Non-pigmented ciliary epithelial cell (primary cell): Measurements from ENCODE around the gene AGBL5.

Source experiments
- DNase-seq: peaks from one replicate; pipeline ENCODE4 v3.0.0-alpha.2; 2010; ENCODE audit warnings: low read depth

AGBL5 gene

DNA sequence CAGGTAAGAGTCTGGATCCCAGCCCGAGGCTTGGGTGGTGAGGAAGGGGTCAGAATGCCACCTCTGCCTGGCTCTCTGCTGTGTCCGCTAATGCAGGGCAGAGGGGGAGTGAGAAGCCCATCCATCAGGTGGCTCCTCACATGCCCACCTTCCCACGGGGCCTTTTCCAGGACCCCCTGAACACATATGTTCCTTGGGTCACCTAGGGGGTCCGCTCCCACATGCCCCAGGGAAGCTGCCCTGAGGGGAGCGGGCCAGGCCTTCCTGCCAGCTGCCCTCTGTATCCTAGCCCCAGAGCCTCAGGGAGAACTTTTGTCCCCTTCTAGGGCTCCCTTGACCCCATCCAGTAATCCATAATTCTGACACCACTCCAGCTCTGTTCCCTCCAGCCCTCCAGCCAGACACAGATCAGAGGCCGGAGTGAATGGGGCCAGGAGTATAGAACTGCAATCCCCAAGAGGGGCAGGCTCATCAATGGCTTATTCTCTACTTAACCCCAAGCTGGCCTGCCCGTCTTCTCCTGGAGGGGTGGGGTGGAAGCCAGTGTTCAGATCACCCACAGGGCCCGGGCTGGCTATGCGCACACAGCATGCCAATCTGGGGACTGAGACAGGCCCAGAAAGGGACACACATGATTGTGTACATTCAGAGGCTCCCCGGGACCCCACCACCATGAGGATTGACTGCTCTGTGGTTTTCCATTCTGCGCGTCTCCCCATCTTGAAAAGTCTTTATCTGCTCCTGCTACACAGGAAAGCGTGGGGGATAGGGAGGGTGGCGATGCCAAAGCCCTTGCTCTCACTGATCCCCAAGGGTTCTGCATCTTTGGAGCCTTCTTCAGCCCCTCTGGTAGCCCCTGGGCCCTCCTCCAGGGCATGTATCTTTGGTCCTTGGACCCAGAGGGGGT, 28.0 kb downstream of the AGBL5 start:
- DNase-seq = no peak

DNA sequence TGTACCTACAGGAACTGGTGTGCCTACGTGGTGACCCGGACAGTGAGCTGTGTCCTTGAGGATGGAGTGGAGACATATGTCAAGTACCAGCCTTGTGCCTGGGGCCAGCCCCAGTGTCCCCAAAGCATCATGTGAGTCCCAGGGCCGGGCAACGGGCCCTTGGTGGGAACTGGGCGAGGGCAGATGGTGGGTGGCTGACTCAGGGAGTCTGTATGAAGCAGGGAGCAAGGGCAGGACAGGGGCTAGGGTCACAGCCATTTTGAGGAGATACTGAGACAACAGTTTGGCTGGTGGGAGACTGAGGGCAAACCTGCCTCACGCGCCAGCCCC, 28.6 kb downstream of the AGBL5 start:
- no peak for DNase-seq

DNA sequence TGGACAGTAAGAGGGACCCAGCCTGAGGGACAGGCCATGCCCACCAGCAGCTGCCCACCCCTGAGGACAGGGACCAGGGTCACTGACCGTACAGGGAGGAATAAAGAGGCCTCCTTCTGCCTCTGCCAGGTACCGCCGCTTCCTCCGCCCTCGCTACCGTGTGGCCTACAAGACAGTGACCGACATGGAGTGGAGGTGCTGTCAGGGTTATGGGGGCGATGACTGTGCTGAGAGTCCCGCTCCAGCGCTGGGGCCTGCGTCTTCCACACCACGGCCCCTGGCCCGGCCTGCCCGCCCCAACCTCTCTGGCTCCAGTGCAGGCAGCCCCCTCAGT, 29.1 kb downstream of the AGBL5 start:
- no peak for DNase-seq

DNA sequence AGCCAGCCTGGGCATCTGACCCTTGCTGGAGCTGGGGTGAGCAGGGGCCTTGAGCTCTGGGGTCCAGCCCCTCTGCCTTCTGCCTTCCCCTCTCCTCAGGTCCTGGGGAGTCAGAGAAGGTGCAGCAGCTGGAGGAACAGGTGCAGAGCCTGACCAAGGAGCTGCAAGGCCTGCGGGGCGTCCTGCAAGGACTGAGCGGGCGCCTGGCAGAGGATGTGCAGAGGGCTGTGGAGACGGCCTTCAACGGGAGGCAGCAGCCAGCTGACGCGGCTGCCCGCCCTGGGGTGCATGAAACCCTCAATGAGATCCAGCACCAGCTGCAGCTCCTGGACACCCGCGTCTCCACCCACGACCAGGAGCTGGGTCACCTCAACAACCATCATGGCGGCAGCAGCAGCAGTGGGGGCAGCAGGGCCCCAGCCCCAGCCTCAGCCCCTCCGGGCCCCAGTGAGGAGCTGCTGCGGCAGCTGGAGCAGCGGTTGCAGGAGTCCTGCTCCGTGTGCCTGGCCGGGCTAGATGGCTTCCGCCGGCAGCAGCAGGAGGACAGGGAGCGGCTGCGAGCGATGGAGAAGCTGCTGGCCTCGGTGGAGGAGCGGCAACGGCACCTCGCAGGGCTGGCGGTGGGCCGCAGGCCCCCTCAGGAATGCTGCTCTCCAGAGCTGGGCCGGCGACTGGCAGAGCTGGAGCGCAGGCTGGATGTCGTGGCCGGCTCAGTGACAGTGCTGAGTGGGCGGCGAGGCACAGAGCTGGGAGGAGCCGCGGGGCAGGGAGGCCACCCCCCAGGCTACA, 30.7 kb downstream of the AGBL5 start:
- no peak for DNase-seq

DNA sequence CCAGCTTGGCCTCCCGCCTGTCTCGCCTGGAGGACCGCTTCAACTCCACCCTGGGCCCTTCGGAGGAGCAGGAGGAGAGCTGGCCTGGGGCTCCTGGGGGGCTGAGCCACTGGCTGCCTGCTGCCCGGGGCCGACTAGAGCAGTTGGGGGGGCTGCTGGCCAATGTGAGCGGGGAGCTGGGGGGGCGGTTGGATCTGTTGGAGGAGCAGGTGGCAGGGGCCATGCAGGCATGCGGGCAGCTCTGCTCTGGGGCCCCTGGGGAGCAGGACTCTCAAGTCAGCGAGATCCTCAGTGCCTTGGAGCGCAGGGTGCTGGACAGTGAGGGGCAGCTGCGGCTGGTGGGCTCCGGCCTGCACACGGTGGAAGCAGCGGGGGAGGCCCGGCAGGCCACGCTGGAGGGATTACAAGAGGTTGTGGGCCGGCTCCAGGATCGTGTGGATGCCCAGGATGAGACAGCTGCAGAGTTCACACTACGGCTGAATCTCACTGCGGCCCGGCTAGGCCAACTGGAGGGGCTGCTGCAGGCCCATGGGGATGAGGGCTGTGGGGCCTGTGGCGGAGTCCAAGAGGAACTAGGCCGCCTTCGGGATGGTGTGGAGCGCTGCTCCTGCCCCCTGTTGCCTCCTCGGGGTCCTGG, 31.4 kb downstream of the AGBL5 start:
- DNase-seq = no peak

DNA sequence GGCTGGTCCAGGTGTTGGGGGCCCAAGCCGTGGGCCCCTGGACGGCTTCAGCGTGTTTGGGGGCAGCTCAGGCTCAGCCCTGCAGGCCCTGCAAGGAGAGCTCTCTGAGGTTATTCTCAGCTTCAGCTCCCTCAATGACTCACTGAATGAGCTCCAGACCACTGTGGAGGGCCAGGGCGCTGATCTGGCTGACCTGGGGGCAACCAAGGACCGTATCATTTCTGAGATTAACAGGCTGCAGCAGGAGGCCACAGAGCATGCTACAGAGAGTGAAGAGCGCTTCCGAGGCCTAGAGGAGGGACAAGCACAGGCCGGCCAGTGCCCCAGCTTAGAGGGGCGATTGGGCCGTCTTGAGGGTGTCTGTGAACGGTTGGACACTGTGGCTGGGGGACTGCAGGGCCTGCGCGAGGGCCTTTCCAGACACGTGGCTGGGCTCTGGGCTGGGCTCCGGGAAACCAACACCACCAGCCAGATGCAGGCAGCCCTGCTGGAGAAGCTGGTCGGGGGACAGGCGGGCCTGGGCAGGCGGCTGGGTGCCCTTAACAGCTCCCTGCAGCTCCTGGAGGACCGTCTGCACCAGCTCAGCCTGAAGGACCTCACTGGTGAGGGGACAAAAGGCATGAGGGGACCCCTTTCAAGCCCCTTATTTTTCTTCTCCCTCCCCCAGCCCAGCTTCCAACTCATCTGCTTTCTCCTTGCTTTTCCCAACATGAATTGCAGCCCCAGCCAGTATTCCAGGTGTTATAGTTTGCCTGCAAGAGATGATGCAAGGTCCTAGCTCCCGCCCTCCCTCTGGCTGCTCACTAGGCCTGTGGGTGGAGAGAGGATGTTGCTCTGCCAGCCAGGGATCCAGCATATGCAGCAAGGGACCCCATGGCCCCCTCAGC, 32.2 kb downstream of the AGBL5 start:
- DNase-seq = no peak

DNA sequence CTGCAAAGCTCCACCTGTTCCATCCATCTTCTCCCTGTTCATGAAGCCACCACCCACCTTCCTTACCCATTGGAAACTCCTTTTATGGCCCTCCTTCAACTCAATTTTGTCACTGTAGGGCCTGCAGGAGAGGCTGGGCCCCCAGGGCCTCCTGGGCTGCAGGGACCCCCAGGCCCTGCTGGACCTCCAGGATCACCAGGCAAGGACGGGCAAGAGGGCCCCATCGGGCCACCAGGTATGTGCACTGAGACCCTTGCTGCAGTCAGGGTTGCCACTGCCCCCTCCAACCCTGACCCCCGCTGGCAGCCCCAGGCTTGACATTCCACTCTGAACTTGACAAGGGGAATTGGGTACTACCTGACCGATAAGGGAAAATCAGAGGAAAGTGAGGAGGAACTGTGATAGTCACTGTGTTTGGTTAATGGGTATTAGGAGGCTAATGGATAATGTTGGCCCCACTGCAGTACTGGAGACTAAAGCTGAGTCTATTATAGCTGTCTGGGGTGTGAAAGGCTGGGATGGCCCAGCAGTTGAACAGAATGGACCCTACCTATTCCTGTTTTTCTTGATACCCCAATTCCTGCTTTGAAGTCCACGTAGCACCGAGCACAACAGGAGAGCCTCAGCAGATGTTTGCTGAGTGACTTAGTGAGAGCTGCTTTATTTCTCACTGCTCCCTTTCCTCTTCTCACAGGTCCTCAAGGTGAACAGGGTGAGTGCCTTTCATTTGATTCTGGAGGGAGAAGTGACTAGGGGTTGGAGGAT, 33.0 kb downstream of the AGBL5 start:
- no peak for DNase-seq

DNA sequence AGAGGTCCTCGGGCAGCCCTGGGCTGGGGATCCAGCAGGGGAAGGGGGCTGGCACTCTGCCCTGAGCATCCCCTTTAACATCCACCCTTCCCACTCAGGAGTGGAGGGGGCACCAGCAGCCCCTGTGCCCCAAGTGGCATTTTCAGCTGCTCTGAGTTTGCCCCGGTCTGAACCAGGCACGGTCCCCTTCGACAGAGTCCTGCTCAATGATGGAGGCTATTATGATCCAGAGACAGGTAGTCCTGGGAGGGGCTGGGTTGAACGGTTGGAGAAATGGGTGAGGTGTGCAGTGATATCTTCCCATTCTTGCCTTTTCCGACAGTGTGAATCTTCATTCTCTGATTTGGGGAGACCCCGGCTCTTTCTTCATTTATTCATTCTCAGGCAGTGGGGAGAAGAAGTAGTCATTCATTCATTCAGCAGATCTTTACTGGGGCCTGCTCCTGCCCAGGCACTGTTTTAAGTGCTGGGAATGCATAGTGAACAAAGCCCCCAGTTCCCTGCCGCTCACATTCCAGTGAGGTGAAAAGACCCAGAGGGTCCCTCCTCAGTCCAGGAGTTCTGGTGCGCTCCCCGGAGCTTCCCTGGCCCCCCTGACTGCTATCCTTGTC, 33.7 kb downstream of the AGBL5 start:
- no peak for DNase-seq

DNA sequence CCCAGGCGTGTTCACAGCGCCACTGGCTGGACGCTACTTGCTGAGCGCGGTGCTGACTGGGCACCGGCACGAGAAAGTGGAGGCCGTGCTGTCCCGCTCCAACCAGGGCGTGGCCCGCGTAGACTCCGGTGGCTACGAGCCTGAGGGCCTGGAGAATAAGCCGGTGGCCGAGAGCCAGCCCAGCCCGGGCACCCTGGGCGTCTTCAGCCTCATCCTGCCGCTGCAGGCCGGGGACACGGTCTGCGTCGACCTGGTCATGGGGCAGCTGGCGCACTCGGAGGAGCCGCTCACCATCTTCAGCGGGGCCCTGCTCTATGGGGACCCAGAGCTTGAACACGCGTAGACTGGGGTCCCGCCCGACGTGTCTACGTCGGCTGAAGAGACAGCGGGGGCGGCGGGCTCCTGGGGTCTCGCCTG, 34.2 kb downstream of the AGBL5 start:
- no peak for DNase-seq

DNA sequence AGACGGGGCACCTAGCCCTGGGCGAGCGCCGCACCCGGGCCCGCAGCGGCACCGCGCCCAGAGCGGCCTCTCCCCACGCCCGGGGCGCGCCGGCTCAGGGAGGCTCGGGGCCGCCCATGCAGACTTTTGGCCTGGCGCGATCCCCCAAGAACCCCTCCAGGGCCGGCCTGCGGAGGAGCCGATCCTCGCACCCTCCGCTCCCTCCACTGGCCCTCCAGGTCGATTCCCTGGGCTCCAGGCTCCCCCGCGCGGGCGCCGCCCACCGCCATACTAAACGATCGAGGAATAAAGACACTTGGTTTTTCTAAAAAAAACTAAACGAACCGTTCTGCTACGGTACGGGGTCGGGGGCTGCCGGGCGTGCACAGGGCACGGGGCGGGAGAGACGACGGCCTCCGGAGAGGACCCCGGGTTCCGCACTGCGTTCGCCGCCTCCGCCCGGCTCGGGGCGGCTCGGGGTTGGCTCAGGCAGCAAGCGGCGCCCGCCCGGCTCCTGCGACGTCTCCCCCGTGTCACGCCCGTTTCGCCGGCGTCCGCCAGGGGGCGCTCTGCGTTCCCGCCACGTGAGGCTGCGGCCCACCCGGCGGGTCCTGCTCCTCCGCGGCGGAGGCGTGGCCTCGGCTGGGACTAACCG, 34.7 kb downstream of the AGBL5 start:
- no peak for DNase-seq

DNA sequence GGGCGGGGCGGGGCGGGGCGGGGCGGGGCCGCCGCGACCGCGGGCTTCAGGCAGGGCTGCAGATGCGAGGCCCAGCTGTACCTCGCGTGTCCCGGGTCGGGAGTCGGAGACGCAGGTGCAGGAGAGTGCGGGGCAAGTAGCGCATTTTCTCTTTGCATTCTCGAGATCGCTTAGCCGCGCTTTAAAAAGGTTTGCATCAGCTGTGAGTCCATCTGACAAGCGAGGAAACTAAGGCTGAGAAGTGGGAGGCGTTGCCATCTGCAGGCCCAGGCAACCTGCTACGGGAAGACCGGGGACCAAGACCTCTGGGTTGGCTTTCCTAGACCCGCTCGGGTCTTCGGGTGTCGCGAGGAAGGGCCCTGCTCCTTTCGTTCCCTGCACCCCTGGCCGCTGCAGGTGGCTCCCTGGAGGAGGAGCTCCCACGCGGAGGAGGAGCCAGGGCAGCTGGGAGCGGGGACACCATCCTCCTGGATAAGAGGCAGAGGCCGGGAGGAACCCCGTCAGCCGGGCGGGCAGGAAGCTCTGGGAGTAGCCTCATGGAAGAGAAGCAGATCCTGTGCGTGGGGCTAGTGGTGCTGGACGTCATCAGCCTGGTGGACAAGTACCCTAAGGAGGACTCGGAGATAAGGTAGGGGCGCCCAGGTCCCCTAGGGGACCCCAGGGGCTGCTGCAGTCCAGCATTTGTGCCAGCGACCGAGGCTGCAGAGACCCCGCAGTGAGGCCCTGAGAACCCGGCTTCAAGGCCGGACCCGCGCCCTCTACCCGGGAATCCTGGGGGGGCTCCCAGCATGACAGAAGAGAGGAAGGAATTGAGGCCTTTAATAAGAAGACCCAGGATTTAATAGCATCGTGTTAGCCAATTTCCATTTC, 35.5 kb downstream of the AGBL5 start, which contains the start of gene KHK:
Gene KHK, plus strand, starts transcription at position 49 of the 870 bp plus-strand sequence. Its CDS starts 488 bp downstream, at position 537.
- no peak for DNase-seq

DNA sequence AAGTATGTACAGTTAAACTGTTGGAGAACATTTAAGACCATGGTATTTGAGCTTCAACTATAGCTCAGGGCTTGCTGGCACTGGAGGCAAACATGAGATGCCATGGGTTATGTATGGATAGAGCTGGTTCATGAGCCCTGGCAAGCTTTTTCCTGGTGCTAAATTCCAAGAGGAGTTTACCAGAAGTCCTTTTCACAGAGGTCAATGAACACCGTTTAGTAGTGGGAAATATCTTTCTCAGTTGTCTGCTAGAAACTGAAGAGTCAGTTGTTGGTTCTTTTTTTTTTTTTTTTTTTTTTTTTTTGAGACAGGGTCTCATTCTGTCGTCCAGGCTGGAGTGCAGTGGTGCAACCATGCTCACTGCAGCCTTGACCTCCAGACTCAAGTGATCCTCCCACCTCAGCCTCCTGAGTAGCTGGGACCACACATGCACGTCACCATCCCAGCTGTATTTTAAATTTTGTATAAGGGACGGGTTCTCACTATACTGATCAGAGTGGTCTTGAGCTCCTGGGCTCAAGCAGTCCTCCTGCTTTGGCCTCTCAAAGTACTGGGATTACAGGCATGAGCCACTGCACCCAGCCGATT, 36.4 kb downstream of the AGBL5 start:
- no peak for DNase-seq

DNA sequence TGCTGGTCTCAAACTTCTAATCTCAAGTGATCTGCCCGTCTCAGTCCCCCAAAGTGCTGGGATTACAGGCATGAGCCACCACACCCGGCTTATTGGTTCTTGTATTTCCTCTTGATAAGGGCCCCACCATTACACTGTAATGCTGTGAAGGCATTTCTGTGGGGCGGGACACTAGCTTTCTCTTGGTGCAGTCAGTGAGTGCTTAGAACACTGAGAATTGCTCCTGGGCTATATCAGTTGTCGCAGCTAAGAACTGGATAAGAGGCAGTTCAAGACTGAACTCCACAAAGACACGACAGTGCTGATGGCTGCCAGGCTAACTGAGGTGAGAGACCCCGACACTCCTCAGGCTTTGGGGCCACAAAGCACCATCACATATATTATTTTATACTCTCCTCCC, 37.2 kb downstream of the AGBL5 start:
- no peak for DNase-seq

DNA sequence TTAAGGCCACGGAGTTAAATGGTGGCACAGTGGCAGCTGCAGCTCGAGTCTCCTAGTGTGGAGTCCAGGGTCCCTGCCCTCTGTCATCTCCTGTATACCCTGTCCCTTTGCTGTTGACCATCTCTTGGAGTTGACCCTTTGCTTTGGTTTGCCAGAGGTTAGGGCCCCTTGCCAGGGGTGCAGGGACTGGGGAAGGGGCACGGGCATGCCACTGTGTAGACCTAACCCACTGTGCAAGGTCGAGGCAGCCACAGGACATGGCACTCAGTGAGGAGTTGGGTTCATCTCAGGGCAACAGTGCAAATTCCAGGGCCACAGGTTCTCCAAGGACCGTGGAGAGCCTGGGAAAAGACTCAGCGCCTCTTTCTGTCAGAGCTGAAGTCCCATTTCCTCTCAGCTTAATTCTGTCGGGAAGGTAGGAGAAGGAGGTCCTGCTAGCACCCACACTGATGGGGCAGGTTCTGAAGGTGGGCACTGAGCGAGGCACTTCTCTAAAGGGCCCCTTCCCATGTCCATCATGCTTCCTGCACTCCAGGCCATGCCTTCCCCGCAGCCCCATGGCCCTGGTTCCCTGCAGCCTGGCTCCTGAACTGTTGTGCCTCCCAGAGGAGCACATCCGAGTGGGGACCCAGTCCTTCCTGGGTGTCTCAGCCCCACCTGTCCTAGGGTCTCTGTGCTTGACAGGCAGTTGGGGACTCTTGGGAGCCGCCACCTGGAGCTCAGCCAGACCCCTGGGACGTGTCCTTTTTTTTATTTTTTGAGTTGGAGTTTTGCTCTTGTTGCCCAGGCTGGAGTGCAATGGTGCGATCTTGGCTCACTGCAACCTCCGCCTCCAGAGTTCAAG, 37.9 kb downstream of the AGBL5 start:
- DNase-seq = no peak

DNA sequence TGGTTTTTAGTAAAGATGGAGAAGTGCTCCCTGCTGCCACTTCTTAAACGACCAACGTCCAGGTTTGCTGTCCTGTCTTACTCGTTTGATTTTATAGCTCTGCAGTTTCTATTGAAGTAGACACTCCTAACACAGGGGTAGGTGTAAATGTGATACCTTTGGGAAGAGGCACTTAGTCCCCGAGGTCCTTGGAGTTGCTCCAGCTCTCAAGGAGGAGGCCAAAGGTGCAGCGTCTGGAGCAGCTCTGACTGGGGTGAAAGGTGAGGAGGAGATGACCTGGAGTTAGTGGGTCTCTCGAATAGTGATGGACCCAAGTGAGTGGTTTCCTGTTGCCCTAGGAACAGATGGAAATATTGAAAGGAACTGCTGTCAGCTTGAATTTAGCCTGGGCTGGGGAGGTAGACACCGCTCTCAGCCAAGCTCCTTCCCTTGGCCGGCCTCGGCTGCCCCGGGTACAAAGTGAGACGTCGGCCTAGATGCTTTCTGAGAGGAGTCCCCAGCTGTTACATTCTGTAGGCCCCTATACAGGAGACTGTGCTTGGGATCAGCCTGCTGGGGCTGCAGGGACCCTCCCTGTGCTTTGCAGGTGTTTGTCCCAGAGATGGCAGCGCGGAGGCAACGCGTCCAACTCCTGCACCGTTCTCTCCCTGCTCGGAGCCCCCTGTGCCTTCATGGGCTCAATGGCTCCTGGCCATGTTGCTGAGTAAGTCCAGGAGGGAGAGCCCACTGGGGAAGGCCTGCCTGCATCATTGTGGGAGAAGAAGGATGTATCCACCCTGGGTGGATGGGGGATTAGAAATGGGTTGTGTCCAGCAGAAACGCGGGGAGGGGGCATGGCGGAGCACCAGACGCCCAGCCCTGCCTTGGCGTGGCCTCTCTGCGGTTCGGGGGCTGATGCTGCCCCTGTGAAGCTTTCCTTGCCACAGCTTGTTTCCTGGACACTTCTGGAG, 40.6 kb downstream of the AGBL5 start:
- no peak for DNase-seq

DNA sequence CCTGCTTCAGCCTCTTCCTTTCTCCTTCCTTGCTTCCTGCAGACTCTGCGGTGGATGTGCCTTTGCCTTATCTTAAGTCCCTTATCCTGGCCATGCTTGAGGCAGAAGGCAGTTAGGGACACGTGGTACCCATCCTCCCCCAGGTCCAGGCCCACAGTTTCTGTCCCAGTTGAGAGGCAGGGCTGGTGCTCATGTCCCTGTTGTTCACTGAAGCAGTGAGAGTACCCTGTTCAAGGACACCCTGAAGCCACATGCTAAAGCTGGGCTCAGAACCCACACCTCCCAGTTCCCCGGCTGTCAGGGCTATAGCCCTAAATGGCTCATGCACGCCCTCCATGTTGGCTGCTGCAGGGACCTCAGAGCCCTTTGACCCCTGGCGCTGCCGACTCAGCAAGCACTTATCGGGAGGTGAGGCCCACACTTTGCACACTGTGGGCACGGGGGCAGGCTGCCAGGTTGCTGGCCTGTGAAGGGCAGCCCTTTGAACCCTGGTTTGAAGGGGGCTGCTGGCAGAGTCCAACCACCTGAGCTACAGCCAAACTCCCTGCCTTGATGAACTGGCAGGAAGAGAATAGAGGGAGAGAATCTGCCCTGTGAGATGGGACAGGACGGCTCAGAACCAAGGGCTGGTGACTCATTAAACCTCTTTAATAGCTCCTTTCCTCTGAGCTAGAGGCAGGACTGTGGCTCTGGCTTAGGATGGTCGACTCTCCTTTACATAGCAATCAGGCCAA, 41.4 kb downstream of the AGBL5 start:
- no peak for DNase-seq
